ENCODE results near the gene SKIDA1.

SKIDA1 gene

DNA sequence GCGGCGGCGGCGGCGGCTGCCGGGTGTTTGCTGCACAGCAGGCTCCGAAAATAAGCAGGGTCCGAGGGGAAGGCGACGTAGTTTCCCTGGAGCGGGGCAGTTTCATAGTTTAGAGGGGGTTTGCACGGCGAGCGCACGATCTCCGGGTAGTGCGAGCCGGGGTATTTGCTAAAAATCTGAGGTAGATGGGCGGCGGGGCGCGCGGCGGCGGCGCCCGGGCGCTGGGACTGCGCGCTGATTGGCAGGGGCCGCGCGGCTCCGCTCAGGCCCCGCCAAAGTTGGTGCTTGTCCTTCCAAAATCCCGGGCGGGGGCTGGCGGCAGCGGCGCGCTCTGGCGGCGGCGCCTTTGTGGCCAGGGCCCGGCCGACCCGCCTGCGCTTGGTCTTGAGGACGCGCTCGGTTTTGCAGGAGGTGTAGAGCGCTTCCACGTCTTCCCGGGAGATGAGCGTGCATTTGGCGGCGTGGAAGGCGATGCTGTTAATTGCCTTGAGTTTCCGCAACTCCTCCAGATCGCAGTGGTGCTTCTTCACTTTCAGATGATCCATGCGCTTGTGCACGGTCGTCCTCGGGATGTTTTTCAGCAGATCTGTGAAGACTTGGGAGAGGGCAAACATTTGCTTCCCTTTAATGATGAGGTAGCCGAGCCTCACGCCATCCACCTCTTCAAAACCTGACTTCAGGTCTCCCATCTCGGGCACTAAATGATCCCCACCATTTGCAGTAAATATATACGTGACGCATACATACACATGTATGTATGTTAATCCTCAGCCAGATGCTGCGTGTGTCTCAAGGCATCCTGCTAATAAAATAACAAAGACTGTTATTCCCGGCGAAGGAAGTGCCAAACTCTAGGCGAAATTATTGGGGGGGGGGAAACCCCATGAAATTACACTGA is 8.1 kb downstream of the SKIDA1 start:
- DNase-seq (ENCODE audit: low read depth, low spot score): no peak

- no peak for DNase-seq (ENCODE audit: low read depth, low spot score)
These were observed 9.0 kb downstream of the SKIDA1 start for GRCh38 chr10:21516242-21517131.

- DNase-seq (ENCODE audit: low read depth, low spot score): no peak
These were observed 9.9 kb downstream of the SKIDA1 start for GRCh38 chr10:21515361-21516241.

DNA sequence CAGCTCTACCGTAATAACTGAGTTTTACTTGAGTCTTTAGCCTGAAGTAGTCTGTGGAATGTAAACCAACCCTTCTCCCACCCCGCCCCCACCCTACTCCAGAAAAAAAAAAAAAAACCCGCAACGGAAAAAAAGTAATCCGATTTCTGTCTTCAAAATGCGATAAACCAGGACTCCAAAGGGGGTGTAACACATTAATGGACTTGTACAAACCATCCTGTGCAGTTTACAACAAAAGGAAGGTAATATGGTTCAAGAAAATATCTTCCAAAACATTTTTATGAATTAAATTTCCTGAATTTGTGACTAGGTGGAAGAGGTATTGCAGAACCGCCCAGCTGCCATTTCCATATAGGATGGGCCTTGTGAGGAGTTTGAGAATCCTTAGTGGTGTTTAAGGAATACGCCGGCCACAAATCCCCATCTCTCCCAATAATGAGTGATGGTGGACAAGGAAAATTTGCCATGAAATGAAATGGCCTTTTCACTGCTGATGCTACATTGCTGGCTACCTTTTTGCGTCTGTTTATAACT is 10.6 kb downstream of the SKIDA1 start:
- DNase-seq (ENCODE audit: low read depth, low spot score): no peak

- DNase-seq (ENCODE audit: low read depth, low spot score): no peak
These were observed 11.2 kb downstream of the SKIDA1 start for GRCh38 chr10:21514129-21514817.

DNA sequence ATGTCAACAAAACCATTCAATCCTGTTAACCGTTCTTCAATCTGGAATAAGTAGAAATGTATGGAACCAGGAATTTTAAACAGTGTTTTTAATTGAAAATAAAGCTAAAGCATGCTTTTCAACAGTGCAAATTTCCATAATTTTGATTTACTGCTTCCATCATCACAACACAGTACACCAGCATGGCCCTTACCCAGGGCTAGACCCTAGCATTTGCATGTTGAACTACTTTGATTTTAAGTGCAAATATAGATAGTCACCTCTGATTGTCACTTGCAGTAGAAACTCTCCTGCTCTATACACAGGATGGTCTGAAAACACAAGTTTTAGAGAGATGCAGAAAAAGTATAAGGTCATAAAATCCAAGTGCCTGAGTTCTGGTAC is 12.1 kb downstream of the SKIDA1 start:
- no peak for DNase-seq (ENCODE audit: low read depth, low spot score)

DNA sequence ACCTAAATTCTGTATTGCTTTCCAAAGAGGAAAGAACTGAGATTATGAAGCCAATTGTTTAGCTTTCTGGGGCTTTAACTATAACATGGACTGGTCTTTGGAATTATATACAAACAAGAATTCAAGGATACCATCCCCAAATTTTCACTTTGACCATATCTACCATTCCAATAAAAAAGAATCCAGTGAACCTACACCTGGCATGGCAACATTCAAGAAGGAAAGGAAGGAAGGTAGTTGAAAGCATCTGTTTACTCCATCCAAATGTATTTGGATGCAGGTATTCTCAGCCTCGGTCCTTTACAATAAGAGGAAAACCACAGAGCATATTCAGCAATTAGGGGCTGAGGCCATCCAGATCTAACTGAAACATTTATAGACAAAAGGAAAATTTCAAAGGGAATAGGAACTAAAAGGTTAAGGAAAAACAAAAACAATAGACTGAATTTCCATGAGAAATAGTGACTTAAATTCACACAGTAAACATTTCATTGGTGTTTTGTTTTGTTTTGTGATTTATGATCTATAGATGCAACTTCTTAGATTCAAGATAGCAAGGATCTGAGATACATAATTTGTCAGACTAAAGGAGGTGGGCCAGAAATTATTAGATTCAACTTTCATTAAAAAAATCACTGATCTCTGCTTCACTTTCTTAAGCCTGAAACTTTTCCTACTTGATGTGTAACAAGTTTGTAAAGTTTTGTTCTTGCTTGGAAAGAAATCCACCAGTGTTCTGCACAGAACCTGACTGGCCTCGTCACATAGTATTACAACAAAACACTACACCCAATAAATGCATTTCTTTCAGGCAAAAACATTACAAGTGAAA is 12.7 kb downstream of the SKIDA1 start:
- no peak for DNase-seq (ENCODE audit: low read depth, low spot score)

- no peak for DNase-seq (ENCODE audit: low read depth, low spot score)
These were observed 13.4 kb downstream of the SKIDA1 start for GRCh38 chr10:21511946-21512572.

GRCh38 chr10:21511095-21511570 is 14.3 kb downstream of the SKIDA1 start:
- DNase-seq (ENCODE audit: low read depth, low spot score): no peak

- DNase-seq (ENCODE audit: low read depth, low spot score): no peak
These were observed 15.0 kb downstream of the SKIDA1 start for GRCh38 chr10:21510241-21511094.

DNA sequence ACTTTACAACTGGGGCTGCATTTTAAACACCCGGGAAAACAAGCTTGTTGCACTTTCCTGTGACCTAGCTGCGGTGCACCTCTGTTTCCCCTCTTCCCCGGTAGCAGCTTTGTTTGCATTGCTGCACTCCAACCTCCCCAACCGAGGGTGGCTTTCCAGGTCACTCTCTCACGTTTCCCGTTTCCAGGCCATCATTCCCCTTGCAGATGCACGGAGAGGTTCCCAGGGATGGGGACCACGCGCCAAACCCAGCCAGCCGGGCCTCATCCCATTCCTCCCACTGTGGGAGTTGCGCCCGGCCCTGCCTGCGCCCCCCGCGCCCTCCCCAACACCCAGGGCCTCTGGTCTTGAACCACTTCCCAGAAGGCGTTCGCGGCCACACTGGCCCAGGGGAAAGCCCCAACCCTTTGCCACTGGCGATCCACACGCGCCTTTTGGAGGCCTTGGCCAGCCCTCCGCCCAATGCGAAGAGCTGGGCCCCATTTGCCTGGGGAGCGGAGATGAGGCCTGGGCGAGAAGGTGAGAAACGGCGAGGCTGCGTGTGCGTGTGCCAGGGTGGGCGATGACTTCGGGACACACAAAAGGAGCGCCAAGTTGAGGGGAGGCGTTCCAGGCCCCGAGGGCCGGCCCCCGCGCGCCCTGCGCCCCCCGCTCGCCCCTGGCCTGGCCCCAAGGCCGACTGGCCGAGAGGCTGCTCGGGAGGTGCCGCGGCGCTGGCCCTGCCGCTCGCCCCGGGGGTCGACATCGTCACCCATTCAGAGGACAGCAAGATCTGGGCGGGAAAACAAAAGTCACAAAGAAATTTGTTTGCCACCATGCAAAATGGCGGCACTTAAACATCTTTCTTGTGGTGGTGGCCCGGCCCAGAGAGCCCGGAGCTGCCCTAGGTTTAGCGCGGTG is 15.9 kb downstream of the SKIDA1 start:
- DNase-seq (ENCODE audit: low read depth, low spot score): no peak

DNA sequence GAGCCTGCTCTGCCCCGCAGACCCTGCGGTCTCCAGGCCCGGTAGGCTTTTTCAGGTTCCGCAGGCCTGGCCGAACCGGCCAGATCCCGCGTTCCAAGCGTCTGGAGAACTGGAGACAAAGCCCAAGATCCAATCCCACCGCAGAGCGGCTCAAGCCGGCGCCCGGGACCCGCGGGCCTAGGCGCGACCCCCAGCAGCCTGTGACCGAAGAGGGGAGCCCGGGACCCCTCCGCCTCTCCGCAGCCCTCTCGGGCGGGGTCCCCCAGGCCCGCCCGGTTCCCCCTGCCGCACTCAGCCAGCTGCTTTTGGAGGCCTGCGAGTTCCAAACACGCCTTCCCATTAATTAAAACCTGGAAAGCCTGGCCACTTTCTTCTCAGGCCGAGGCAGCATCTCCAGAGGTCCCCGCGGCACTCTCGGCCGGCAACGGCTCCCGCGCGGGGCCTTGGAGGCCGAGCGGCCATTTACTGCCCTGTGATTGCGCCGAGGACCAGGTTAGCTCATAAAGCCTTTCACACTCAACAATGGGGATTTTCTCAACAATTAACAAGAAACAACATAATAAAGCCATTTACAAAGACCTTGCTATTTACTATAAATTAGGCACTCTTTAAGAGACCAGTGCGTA is 16.7 kb downstream of the SKIDA1 start:
- DNase-seq (ENCODE audit: low read depth, low spot score): no peak

DNA sequence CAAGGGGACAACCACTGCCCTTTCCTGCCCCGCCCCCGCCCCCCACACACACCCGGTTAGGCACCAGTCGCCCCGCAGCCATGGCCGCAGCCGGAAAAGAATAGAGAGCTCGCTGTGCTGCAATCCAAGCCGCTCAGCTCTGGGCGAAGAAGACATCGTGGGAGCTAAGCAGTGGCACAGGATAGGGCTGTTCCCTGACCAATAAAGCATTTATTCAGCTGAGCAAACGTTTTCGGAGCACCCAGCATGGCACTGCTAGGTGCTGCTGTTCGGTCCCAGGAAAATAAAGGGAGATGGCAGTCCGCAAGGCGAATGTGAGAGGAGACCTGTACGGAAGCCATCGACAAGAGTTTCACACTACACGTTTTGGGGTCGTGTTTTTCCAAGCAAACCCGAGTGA is 18.3 kb downstream of the SKIDA1 start:
- no peak for DNase-seq (ENCODE audit: low read depth, low spot score)

DNA sequence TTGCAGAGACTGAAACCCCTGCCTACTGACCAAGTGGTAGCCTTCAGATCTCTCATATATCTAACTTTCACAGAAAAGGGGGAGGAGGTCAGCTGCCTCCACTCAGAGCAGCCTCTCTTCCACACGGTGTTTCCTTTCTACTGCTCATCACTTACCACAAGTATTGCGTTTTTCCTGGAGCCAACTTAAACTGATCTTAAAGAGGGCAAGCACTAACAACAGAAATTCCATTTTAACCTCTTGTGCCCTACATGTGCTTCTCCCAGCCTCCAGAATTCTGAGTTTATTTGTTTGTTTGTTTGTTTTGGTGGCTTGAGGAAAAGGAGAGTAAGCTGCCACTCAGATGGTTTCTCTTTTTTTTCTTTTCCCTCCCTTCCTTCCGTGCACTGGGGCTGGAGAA is 19.1 kb downstream of the SKIDA1 start:
- DNase-seq (ENCODE audit: low read depth, low spot score): no peak

- DNase-seq (ENCODE audit: low read depth, low spot score): no peak
These were observed 19.7 kb downstream of the SKIDA1 start for GRCh38 chr10:21505711-21506278.

- no peak for DNase-seq (ENCODE audit: low read depth, low spot score)
These were observed 21.9 kb downstream of the SKIDA1 start for GRCh38 chr10:21503542-21503941.

Data from activated CD4-positive, CD25-positive, alpha-beta regulatory T cell treated with anti-CD3 and anti-CD28 coated beads, Interleukin-2, amount 50 U/mL, for 16 hours (primary cell).